ENCODE results near the gene CCDC197. TPM values are rescaled to one million over a fixed set of nuclear protein-coding genes. Genes with fewer than 3 reads are reported as not detected.

Gene CCDC197
- total RNA-seq, 1 experiment from 2014 or later: not detected

GRCh38 chr14:93997916-93998870 is 1.1 kb downstream of the CCDC197 start:
- no peak for DNase-seq (ENCODE audit: extremely low read depth, low read depth)

GRCh38 chr14:93998871-93999403 is 1.8 kb downstream of the CCDC197 start:
- no peak for DNase-seq (ENCODE audit: extremely low read depth, low read depth)

- no peak for DNase-seq (ENCODE audit: extremely low read depth, low read depth)
Measured at GRCh38 chr14:93999573-93999972, 2.5 kb downstream of the CCDC197 start.

- no peak for DNase-seq (ENCODE audit: extremely low read depth, low read depth)
Measured at GRCh38 chr14:94000267-94000666, 3.2 kb downstream of the CCDC197 start.

GRCh38 chr14:94001016-94001415 is 3.9 kb downstream of the CCDC197 start:
- no peak for DNase-seq (ENCODE audit: extremely low read depth, low read depth)

GRCh38 chr14:94001501-94002396 is 4.6 kb downstream of the CCDC197 start:
- DNase-seq (ENCODE audit: extremely low read depth, low read depth): peak; percentile 58

GRCh38 chr14:94003397-94003796 is 6.3 kb downstream of the CCDC197 start:
- DNase-seq (ENCODE audit: extremely low read depth, low read depth): no peak

GRCh38 chr14:94004015-94004414 is 6.9 kb downstream of the CCDC197 start:
- DNase-seq (ENCODE audit: extremely low read depth, low read depth): no peak

GRCh38 chr14:94005324-94006073 is 8.4 kb downstream of the CCDC197 start:
- no peak for DNase-seq (ENCODE audit: extremely low read depth, low read depth)

- DNase-seq (ENCODE audit: extremely low read depth, low read depth): no peak
Measured at GRCh38 chr14:94008234-94008633, 11.1 kb downstream of the CCDC197 start.

GRCh38 chr14:94009767-94010166 is 12.7 kb downstream of the CCDC197 start:
- DNase-seq (ENCODE audit: extremely low read depth, low read depth): no peak

- DNase-seq (ENCODE audit: extremely low read depth, low read depth): no peak
Measured at GRCh38 chr14:94010625-94011024, 13.5 kb downstream of the CCDC197 start.

GRCh38 chr14:94011795-94012194 is 14.7 kb downstream of the CCDC197 start:
- no peak for DNase-seq (ENCODE audit: extremely low read depth, low read depth)

- DNase-seq (ENCODE audit: extremely low read depth, low read depth): no peak
Measured at GRCh38 chr14:94014382-94014781, 17.3 kb downstream of the CCDC197 start.

- DNase-seq (ENCODE audit: extremely low read depth, low read depth): no peak
Measured at GRCh38 chr14:94015223-94015622, 18.1 kb downstream of the CCDC197 start.

GRCh38 chr14:94016446-94016976 is 19.4 kb downstream of the CCDC197 start:
- DNase-seq (ENCODE audit: extremely low read depth, low read depth): no peak

GRCh38 chr14:94018308-94018707 is 21.2 kb downstream of the CCDC197 start:
- DNase-seq (ENCODE audit: extremely low read depth, low read depth): no peak

- no peak for DNase-seq (ENCODE audit: extremely low read depth, low read depth)
Measured at GRCh38 chr14:94019329-94019728, 22.2 kb downstream of the CCDC197 start.

- no peak for DNase-seq (ENCODE audit: extremely low read depth, low read depth)
Measured at GRCh38 chr14:94020267-94020666, 23.2 kb downstream of the CCDC197 start.

- DNase-seq (ENCODE audit: extremely low read depth, low read depth): no peak
Measured at GRCh38 chr14:94021001-94021400, 23.9 kb downstream of the CCDC197 start.
